AG04450 (cell line): ENCODE data around the gene KCNV2. TPM values are rescaled to one million over a fixed set of nuclear protein-coding genes. Genes with fewer than 3 reads are reported as not detected.

ENCODE experiments used
- CTCF ChIA-PET: fragments of 300-600, 350-600 bp; formaldehyde crosslinking; extraction: SDS; loops from one replicate; lab custom pipeline; 2022; ENCODE audit warnings: antibody characterized with exemption, inconsistent platforms; lab: Charles Lee
- POLR2A ChIA-PET: fragments of 350-600 bp; formaldehyde crosslinking; extraction: SDS; loops from one replicate; lab custom pipeline; 2021; ENCODE audit warnings: antibody characterized with exemption, inconsistent platforms; lab: Yijun Ruan, JAX
- DNase-seq: peaks from one replicate; pipeline ENCODE4 v3.0.0-alpha.2; 2011; ENCODE audit warnings: low read depth, low spot score
- H3K27ac ChIP-seq: one replicate; pipeline ENCODE4 v1.5.1; 2012; ENCODE audit warnings: low read depth, low read length, control low read depth
- H3K27me3 ChIP-seq: one replicate; pipeline ENCODE4 v1.6.0; 2012; ENCODE audit warnings: low read length; ENCODE audit not compliant: control insufficient read depth, insufficient read depth
- H3K4me3 ChIP-seq: 2 replicates; pipeline ENCODE4 v1.5.1; 2011; ENCODE audit warnings: mild to moderate bottlenecking, low read depth, low read length, control low read depth
- H3K9me3 ChIP-seq: 2 replicates; pipeline ENCODE4 v1.5.1; 2012; ENCODE audit warnings: low read length; ENCODE audit not compliant: control insufficient read depth, insufficient read depth
- polyA plus RNA-seq: library from polyadenylated mRNA; depleted of rRNA; stranded (reverse); fragments of >200 nt; gene quantifications from 2 replicates; pipeline ENCODE4 v1.2.3, GENCODE V29; 2011
- TF ChIP-seq, protein P1 (sequence below): IDR thresholded peaks from 2 replicates; pipeline ENCODE4 v1.5.1; 2011; ENCODE audit warnings: low read depth, low read length, control low read depth, inconsistent platforms

Gene KCNV2
- polyA plus RNA-seq, 1 experiment = not detected

GRCh38 chr9:2758162-2758897 is 41.0 kb downstream of the KCNV2 start:
- ChIA-PET CTCF (interaction anchor here (1.5 kb wide), 1 partner anchor 17 kb away, joined by 3 read pairs; no protein-coding TSS in a partner anchor), POLR2A (no interaction called here)
- no peak for DNase-seq
- H3K27me3 ChIP-seq = no peaks in the 10 kb centered on the region
- H3K9me3 ChIP-seq = no peaks in the 10 kb centered on the region
- TF ChIP-seq, protein P1, sequence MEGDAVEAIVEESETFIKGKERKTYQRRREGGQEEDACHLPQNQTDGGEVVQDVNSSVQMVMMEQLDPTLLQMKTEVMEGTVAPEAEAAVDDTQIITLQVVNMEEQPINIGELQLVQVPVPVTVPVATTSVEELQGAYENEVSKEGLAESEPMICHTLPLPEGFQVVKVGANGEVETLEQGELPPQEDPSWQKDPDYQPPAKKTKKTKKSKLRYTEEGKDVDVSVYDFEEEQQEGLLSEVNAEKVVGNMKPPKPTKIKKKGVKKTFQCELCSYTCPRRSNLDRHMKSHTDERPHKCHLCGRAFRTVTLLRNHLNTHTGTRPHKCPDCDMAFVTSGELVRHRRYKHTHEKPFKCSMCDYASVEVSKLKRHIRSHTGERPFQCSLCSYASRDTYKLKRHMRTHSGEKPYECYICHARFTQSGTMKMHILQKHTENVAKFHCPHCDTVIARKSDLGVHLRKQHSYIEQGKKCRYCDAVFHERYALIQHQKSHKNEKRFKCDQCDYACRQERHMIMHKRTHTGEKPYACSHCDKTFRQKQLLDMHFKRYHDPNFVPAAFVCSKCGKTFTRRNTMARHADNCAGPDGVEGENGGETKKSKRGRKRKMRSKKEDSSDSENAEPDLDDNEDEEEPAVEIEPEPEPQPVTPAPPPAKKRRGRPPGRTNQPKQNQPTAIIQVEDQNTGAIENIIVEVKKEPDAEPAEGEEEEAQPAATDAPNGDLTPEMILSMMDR = no peak
- H3K27ac ChIP-seq = no peak overlapping the region
- H3K4me3 ChIP-seq = no peak overlapping the region

DNA sequence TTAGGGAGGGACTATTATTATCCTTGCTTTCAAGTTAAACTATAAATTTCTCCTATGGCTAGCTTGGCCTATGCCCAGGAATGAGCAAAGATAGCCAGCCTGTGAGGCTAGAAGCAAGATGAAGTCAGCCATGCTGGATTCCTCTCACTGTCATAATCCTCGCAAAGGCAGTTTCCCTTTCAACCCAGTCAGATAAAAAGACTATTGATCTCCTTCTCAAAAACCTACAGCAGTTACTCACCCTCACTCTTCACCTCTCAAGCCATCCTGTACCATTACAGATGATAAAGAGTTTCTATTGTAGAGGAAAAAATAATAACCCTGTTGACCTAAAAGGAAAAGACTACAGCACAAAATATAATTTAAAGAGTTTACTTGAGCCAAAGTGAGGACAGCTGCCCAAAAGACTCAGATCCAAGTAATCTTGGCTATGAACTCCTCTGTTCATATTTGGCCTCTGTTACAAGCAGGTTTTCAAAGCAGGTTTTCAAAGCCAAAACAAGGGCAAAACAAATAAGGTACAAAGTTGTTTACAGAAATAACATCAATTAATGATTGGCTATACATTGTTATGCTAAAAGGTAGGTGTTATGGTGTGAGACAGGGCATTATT is 41.7 kb downstream of the KCNV2 start:
- ChIA-PET POLR2A (no interaction called here), CTCF (no interaction called here)
- TF ChIP-seq, protein P1 = no peak
- no peak overlapping the region for H3K27ac ChIP-seq
- no peaks in the 10 kb centered on the region for H3K9me3 ChIP-seq
- no peak for DNase-seq
- no peak overlapping the region for H3K4me3 ChIP-seq
- H3K27me3 ChIP-seq = no peaks in the 10 kb centered on the region

DNA sequence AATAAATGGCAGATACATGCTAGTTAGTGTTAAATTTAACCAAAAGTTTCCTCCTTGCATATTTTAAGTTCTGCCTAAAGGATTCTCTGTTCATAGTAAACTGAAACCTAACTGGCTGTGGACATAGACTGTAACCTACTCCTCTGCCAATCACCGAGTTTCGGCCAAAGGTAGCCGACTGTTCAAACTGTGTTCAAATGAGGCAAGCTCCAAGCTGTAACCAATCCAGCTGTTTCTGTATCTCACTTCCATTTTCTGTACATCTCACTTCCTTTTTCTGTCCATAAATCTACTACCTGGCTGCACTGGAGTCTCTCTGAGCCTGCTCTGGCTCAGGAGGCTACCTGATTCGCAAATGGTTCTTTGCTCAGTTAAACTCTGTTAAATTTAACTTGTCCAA is 44.1 kb downstream of the KCNV2 start:
- CTCF ChIA-PET = interaction anchor here (0.5 kb wide), 1 partner anchor 602 kb away, joined by 3 read pairs; no protein-coding TSS in a partner anchor
- POLR2A ChIA-PET = no interaction called here
- Histone ChIP-seq H3K27me3 (no peaks in the 10 kb centered on the region), H3K9me3 (no peaks in the 10 kb centered on the region), H3K27ac (no peak overlapping the region), H3K4me3 (no peak overlapping the region)
- TF ChIP-seq, protein P1 = no peak
- no peak for DNase-seq

GRCh38 chr9:2764353-2764752 is 47.0 kb downstream of the KCNV2 start:
- H3K4me3 ChIP-seq = no peak overlapping the region
- TF ChIP-seq, protein P1 = no peak
- CTCF ChIA-PET = no interaction called here

DNA sequence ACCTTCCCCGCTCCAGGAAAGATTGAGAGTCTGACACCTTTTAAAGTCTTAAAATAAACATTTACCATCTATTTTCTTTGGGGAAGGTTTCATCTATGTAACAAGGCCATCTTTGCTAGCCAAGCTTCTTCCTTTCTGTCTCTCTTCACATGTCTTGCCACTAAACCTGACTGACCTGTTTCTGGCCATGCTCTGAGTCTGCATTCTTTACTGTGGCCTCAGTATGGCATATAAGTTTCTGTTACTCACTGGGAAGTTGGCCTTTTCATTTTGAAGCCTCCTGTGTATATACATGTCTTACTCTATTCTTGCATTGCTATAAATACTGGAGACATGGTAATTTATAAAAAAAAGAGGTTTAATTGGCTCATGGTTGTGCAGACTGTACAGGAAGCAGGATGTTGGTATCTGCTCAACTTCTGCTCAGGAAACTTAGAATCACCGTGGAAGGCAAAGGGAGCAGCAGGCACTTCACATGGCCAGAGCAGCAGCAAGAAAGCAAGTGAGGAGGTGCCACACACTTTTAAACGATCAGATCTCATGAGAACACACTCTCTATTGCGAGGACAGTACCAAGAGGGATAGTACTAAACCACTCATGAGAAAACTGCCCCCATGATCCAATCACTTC is 48.1 kb downstream of the KCNV2 start:
- H3K4me3 ChIP-seq = no peak overlapping the region
- no peaks in the 10 kb centered on the region for H3K9me3 ChIP-seq
- ChIA-PET POLR2A (no interaction called here), CTCF (no interaction called here)
- DNase-seq = no peak
- no peak overlapping the region for H3K27ac ChIP-seq
- H3K27me3 ChIP-seq = no peaks in the 10 kb centered on the region
- TF ChIP-seq, protein P1 = no peak

More at GRCh38 chr9:2764353-2764752, 47.0 kb downstream of the KCNV2 start:
- POLR2A ChIA-PET = interaction anchor here (0.7 kb wide), 1 partner anchor 36 kb away, joined by 5 read pairs; no protein-coding TSS in a partner anchor
- Histone ChIP-seq H3K27ac (no peak overlapping the region), H3K27me3 (no peaks in the 10 kb centered on the region), H3K9me3 (no peaks in the 10 kb centered on the region)
- no peak for DNase-seq
